ENCODE data around the gene GRIK4.

Gene GRIK4

DNA sequence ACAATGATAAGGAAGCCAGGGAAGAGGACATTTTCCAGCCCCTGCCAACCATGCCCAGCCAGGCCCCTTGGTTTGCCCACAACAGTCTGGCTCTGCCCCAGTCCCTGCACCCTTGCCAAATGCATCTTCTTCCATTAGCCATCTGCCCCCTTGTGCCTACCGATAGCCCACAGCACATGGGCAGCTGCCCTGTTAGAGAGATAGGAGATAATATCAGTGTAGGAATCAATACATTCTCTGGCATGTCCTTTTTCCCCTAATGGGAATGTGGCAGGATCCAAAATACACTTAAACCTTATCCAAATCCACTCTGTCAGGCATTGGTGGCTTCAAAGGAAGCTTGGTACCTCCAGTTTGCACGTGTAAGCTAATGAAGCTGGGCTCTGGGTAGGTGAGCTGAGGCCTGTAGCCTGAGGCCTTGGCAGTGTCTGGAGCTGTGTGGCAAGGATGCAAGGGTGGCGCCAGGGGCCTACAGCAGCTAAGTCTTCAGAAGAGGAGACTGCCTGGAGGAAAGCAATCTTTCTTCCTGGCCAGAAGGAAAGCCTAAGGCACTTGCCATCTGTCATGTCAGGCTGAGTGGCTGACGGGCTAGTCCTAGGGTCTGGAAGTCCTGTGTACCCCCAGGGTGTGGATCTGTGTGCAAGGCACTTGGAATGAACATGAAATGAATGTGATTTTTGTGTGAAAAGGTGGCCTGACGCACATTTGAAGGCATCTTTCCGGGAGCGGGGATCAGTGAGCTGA, 348.2 kb downstream of the GRIK4 start:
- TF ChIP-seq CTCF (conservative IDR thresholded peaks at IDR 0.05; ENCODE audit: low read length) = no peak
- H3K4me3 ChIP-seq (ENCODE audit: low read length) = no peak overlapping the region
- no peak for DNase-seq (ENCODE audit: low read depth)

DNA sequence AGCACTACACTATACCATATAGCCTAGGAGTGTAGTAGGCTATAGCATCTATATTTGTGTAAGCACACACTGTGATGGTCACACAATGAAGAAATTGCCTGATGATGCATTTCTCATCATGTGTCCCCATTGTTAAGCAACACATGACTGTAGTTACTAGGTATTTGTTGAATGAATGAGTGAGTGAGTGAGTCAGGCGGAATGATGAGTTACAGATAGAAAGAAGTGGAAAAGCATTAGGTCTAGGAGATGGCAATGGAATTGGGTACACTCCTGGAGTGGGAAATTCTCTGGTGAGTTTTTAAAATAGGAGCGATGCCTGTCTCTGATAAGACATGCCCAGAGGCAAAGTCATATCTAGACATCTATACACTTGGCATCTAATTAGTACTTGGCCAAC, 351.8 kb downstream of the GRIK4 start:
- DNase-seq (ENCODE audit: low read depth) = peak; percentile 33
- TF ChIP-seq CTCF (conservative IDR thresholded peaks at IDR 0.05; ENCODE audit: low read length) = no peak
- H3K4me3 ChIP-seq (ENCODE audit: low read length) = no peak overlapping the region

GRCh38 chr11:120867024-120867423, 355.5 kb downstream of the GRIK4 start:
- DNase-seq (ENCODE audit: low read depth) = no peak
- H3K4me3 ChIP-seq (ENCODE audit: low read length) = no peak overlapping the region
- no peak for TF ChIP-seq CTCF (conservative IDR thresholded peaks at IDR 0.05; ENCODE audit: low read length)

DNA sequence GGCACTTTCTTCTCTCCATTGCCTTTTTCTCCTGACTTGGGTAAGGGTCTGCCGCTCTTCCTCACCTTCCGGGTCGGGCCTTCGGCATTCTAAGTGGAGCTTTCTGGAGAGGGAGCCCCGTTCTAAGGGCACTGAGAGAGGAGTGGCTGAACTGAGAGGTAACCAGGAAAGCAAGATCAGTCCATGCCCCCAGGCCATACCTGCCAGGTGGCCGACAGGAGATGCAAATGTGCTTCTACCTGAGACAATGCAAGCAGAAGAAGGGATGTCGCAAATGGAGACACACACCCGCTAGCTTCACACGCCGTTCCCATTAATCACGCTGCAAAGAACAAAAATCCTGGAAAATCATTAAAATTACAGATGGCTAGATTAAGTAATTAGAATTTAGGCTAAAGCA, 356.0 kb downstream of the GRIK4 start:
- TF ChIP-seq CTCF (conservative IDR thresholded peaks at IDR 0.05; ENCODE audit: low read length) = no peak
- no peak overlapping the region for H3K4me3 ChIP-seq (ENCODE audit: low read length)
- no peak for DNase-seq (ENCODE audit: low read depth)

DNA sequence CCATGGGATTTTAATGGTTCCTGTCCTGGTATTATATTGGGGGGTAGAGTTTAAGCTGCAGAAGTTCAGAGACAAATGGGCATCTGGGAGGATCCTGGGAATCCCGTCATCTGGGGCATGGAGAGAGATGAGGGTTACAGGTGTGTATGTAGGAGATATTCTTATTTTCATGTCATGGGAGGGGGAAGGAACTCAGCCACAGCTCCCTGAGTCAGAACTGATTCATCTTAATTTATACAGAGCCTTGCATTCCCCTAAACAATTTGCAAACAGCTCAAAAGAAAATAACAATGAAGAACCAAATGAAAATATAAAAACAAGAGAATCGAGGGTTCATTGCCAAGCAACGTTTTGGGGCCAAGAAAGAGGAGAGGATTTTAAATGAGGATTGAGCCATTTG, 356.4 kb downstream of the GRIK4 start:
- no peak for DNase-seq (ENCODE audit: low read depth)
- no peak overlapping the region for H3K4me3 ChIP-seq (ENCODE audit: low read length)
- no peak for TF ChIP-seq CTCF (conservative IDR thresholded peaks at IDR 0.05; ENCODE audit: low read length)

GRCh38 chr11:120869097-120869496, 357.5 kb downstream of the GRIK4 start:
- no peak for TF ChIP-seq CTCF (conservative IDR thresholded peaks at IDR 0.05; ENCODE audit: low read length)
- H3K4me3 ChIP-seq (ENCODE audit: low read length) = no peak overlapping the region
- no peak for DNase-seq (ENCODE audit: low read depth)

- no peak for TF ChIP-seq CTCF (conservative IDR thresholded peaks at IDR 0.05; ENCODE audit: low read length)
- no peak for DNase-seq (ENCODE audit: low read depth)
- no peak overlapping the region for H3K4me3 ChIP-seq (ENCODE audit: low read length)
Measured at GRCh38 chr11:120869516-120870011, 358.0 kb downstream of the GRIK4 start.
